RWPE1 (cell line): ENCODE results near the gene PSAPL1.

ENCODE experiments used
- CTCF ChIA-PET: fragments of 350-600 bp; sonication (Branson Sonifier 250); formaldehyde crosslinking; extraction: SDS; loops from one replicate; lab custom pipeline; 2021; lab: Yijun Ruan, JAX
- POLR2A ChIA-PET: fragments of 400-600 bp; formaldehyde crosslinking; extraction: SDS; loops from one replicate; lab custom pipeline; 2020; ENCODE audit warnings: antibody characterized with exemption; ENCODE audit not compliant: low non-redundant PET; lab: Yijun Ruan, JAX
- DNase-seq: peaks from one replicate; pipeline ENCODE4 v3.0.0; 2012; ENCODE audit warnings: low spot score
- H3K27ac ChIP-seq: fragments of 450-650 bp; 2 replicates; pipeline ENCODE4 v1.5.1; 2017
- TF ChIP-seq, protein P1 (sequence below): fragments of 450-650 bp; conservative IDR thresholded peaks from 2 replicates; pipeline ENCODE4 v1.5.1; 2017; ENCODE audit warnings: low read depth, mild to moderate bottlenecking

PSAPL1 gene

DNA sequence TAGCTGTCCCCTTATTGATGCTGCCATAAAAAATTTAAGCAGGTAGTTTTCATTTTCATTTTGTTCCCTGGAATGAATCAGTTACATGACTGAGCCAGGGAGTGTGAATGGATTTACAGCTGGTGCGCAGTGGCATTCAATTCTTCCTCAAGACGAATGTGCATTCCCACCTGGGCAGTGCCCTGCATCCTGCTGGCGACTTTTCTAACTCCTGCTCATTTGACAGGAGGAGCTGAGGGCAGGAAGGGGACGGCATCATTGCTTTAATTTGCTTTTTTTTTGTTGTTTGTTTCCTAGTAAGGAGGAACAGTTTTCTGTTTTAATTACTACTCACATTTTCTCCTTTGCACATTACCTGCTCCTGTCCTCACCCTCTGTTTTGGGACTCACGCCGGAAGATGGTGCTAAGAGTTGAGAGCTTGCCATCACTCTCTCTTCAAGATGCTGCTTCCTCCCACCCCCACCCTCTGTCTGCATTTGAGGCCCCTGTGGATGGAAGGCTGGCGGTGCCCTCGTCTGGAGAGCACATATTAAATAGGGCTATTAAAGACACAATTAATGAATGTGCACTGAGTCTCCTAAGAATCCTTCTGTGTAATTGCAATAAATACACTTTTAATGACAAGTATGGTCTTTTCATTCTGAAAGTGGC is 35.8 kb downstream of the PSAPL1 start:
- no peak overlapping the region; the same call in 1 of the 2 replicates for H3K27ac ChIP-seq
- CTCF ChIA-PET: no interaction called here
- no peak for DNase-seq
- POLR2A ChIA-PET: no interaction called here
- TF ChIP-seq, protein P1, sequence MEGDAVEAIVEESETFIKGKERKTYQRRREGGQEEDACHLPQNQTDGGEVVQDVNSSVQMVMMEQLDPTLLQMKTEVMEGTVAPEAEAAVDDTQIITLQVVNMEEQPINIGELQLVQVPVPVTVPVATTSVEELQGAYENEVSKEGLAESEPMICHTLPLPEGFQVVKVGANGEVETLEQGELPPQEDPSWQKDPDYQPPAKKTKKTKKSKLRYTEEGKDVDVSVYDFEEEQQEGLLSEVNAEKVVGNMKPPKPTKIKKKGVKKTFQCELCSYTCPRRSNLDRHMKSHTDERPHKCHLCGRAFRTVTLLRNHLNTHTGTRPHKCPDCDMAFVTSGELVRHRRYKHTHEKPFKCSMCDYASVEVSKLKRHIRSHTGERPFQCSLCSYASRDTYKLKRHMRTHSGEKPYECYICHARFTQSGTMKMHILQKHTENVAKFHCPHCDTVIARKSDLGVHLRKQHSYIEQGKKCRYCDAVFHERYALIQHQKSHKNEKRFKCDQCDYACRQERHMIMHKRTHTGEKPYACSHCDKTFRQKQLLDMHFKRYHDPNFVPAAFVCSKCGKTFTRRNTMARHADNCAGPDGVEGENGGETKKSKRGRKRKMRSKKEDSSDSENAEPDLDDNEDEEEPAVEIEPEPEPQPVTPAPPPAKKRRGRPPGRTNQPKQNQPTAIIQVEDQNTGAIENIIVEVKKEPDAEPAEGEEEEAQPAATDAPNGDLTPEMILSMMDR: no peak

DNA sequence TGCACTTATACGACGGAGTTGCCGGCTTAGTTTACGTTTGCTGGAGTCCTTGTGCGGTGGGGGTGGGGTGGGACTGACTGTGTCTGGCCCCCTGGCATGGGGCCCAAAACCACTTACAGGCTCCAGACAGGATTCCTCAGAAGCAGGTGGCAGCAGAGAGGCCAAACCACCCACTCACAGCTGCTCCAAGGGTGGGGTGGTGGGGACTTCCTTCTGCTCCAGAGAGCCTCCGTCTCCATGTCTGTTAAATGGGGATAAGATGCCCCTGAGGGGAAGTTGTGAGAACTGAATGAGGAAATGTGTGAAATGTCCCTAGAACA is 36.7 kb downstream of the PSAPL1 start:
- ChIA-PET CTCF (interaction anchor here (0.7 kb wide), 1 partner anchor 37 kb away, joined by 3 read pairs; the partner anchor contains the start of gene PSAPL1), POLR2A (no interaction called here)
- TF ChIP-seq, protein P1: no peak
- peak; percentile 40 for DNase-seq
- H3K27ac ChIP-seq: peak overlapping the region; percentile 91

DNA sequence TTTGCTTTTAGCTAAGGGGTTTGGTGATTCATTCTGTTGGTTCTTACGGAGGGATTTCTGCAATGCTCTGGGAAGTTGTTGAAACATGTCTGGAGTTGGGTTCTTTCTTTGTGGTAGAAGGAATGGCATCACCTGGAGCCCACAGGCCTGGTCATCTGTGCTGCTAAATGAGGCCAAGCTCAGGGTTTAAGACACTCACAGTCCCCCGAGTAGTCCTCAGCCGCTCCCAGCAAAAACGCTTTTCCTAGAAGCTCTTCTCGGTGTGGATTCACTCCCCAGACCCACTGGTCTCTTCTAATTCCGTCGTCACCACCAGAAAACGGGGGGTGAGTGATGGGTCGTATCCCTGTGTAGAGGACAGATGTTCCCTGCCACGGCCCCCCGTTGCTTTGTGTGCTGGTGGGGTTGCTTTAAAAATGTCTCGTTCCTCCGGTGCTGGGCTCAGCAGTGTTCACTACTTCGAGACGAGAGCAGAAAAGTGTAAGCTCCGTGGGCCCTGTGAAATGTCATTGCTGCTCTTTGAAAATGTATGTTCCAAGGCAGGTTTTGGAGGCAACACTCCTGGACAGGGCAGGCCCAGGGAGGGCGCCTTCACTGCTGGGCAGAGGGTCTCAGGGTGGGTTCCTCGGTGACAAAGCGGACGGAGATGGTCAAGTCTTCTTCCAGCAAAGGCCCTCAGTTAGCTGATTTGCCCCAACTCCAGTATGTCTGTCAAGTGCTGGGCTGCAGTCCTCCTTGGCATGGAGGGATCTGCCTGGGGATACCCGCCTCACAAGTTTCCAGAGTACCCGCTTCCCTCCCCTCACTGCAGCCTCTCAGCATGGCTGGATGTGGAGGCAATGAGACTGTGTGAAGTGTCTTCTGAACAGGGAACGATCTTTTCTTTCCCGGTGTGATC is 37.3 kb downstream of the PSAPL1 start:
- TF ChIP-seq, protein P1: no peak
- CTCF ChIA-PET: interaction anchor here (0.7 to 1.7 kb wide), 2 partner anchors 37 to 62 kb away, joined by 3 to 4 read pairs; partner anchors contain the start of gene PSAPL1
- peak overlapping the region; percentile 91 for H3K27ac ChIP-seq
- peak; percentile 71 for DNase-seq
- POLR2A ChIA-PET: no interaction called here

DNA sequence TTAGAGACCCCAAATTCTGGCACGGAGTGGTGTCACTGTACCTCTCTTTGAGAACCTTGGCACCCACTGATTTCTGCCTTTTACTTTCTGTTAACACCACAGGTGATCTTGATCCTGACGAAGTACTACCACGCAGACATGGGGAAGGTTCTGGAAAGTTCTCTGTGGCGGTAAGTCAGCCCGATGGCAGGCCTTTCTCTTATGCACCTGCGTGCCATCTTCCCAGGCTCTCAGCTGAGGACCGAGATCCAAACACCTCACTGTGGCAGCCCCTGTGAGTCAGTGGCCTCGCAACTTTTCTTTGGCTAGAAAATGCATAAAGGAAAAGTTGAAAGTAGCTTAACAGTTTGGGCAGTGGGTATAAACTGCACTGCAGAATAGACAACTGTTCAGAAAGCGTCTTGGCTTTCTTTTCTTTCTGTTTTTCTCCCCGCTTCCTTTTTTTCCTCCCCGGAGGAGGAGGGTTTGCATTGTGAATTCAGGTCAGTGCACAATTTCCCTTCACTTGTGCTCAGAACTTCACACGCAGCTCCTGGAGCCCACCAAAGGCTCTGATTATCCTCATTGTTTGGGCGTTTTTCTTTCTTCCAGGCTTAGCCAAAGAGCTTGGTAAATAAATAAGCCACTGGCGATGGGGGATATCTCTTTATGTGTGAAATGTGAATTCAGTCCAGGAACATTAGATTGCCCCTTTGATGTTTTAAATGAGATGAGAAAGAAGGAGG is 38.4 kb downstream of the PSAPL1 start:
- peak overlapping the region; percentile 24; the same call in 1 of the 2 replicates for H3K27ac ChIP-seq
- CTCF ChIA-PET: interaction anchor here (1.7 kb wide), 1 partner anchor 61 kb away, joined by 4 read pairs; no protein-coding TSS in a partner anchor

DNA sequence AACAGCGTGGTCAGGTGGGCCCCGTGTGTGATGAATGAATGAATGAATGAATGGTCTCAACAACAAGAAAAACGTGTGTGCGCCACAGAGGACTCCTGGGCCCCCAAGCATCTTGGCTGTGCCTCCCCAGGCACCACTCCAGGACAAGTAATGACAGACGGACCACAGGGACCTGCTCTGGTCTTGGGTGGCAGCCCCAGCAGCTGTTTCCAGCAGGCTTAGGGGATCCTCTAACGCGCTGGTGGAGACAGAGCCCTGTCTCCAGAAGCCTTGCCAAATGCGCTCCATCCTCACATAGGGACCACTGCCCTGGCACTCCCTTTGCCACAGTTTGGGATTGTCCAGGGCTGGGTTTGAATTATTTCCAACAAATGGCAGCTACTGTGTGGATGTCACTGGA is 39.1 kb downstream of the PSAPL1 start:
- ChIA-PET POLR2A (no interaction called here), CTCF (no interaction called here)
- no peak for DNase-seq
- TF ChIP-seq, protein P1: no peak
- no peak overlapping the region for H3K27ac ChIP-seq

More for the DNA sequence above, 38.4 kb downstream of the PSAPL1 start:
- TF ChIP-seq, protein P1: no peak
- DNase-seq: no peak
- POLR2A ChIA-PET: no interaction called here
